ENCODE results near the gene PSEN1. TPM values are rescaled to one million over a fixed set of nuclear protein-coding genes. Genes with fewer than 3 reads are reported as not detected.
"Not testable (repeated sequence)": the region's sequence is repeated elsewhere in the genome, so short reads cannot be mapped to it uniquely, and the experiment has no call there.

The PSEN1 gene
- total RNA-seq, 3 donors from 2014 or later: 93.8 to 147 (median 100.0) TPM

DNA sequence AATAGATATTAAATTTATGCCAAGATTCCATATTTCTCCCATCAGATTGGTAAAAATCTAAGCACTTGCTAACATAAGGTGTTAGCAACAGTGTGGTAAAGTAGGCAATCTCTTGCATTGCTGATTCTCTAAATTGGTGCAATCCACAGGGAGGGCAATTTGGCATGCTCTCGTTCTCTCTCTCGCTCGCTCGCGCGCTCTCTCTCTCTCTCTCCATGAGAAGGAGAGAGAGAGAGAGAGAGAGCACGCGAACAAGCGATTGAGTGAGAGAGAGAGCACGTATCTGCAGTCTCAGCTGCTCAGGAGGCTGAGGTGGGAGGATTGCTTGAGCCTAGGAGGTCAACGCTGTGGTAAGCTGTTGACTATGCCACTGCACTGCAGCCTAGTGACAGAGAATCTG is 25.9 kb downstream of the PSEN1 start:
- TF ChIP-seq, protein P1, sequence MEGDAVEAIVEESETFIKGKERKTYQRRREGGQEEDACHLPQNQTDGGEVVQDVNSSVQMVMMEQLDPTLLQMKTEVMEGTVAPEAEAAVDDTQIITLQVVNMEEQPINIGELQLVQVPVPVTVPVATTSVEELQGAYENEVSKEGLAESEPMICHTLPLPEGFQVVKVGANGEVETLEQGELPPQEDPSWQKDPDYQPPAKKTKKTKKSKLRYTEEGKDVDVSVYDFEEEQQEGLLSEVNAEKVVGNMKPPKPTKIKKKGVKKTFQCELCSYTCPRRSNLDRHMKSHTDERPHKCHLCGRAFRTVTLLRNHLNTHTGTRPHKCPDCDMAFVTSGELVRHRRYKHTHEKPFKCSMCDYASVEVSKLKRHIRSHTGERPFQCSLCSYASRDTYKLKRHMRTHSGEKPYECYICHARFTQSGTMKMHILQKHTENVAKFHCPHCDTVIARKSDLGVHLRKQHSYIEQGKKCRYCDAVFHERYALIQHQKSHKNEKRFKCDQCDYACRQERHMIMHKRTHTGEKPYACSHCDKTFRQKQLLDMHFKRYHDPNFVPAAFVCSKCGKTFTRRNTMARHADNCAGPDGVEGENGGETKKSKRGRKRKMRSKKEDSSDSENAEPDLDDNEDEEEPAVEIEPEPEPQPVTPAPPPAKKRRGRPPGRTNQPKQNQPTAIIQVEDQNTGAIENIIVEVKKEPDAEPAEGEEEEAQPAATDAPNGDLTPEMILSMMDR (IDR thresholded peaks at IDR 0.05): no peak
- H3K9me3 ChIP-seq: no peaks in the 10 kb centered on the region
- no peaks in the 10 kb centered on the region for H3K36me3 ChIP-seq (ENCODE audit: low read depth)
- intact Hi-C loops (cut with DNase I, micrococcal nuclease): no loop called here
- H3K4me1 ChIP-seq (ENCODE audit: low read depth): no peaks in the 10 kb centered on the region
- DNase-seq (no peak), ATAC-seq (no peak)
- H3K4me3 ChIP-seq: no peak overlapping the region

DNA sequence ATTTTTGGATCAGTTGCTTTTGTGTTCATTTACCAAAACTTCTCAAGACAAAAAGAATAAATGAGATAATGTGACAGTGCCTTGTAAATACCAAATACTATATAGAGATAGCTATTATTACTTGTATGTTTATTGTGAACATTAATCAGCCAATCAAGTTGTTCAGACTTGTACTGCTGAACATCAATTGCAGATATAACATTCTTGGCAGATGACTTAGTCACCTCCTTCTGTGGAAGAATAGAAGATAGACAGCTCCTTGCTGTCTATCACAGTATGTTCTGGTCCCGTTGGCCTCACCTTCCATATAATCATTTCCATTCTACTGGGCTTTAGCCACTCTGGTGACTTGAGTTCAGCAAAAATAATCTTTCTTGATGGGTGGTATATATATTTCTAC is 30.1 kb downstream of the PSEN1 start:
- Histone ChIP-seq H3K9me3 (no peaks in the 10 kb centered on the region), H3K4me1 (ENCODE audit: low read depth) (no peaks in the 10 kb centered on the region), H3K4me3 (no peak overlapping the region), H3K36me3 (ENCODE audit: low read depth) (peaks cover 9% of the 10 kb centered on the region)
- intact Hi-C loops (cut with DNase I, micrococcal nuclease): no loop called here
- DNase-seq (no peak), ATAC-seq (no peak)
- TF ChIP-seq, protein P1 (IDR thresholded peaks at IDR 0.05): no peak

DNA sequence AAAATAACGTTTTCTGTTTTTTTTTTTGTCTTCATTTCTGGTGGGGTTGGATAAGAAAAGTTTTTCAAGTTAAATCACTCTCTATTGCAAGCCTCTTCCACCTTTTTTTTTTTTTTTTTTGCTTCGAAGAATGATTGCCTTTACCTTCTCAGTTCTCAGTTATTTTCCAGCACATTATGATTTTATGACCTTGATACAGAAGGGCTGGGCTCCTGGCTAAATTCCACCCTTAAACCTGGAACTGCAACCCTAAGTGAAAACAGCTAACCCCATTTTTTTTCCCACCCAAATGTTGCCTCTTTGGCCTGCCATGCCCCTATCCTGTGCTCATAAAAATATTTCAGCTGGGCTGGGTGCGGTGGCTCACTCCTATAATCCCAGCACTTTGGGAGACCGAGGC is 31.4 kb downstream of the PSEN1 start:
- Histone ChIP-seq H3K4me1 (ENCODE audit: low read depth) (no peaks in the 10 kb centered on the region), H3K4me3 (no peak overlapping the region), H3K9me3 (no peaks in the 10 kb centered on the region), H3K36me3 (ENCODE audit: low read depth) (peaks cover 13% of the 10 kb centered on the region)
- ATAC-seq: peak; percentile 72
- DNase-seq: peak in 1 of 3 donors; percentile 50
- intact Hi-C loops (cut with DNase I, micrococcal nuclease): no loop called here
- TF ChIP-seq, protein P1 (IDR thresholded peaks at IDR 0.05): no peak

DNA sequence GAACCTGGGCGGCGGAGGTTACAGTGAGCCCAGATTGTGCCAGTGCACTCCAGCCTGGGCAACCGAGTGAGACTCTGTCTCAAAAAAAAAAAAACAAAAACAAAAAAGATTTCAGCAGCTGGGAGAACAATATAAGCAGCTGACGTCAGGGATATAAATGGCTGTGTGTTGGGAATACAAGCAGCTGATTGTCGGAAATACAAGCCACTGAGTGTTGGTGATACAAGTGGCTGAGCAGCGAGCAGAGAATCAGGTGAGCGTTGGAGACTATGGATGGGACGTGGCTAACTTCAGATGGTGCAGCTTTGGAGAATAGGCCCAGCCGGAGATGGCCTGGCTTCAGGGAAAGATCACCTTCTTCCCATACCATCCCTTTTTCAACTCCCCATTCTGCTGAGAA is 32.0 kb downstream of the PSEN1 start:
- TF ChIP-seq, protein P1 (IDR thresholded peaks at IDR 0.05): no peak
- Histone ChIP-seq H3K4me3 (no peak overlapping the region), H3K36me3 (ENCODE audit: low read depth) (peaks cover 13% of the 10 kb centered on the region), H3K9me3 (no peaks in the 10 kb centered on the region), H3K4me1 (ENCODE audit: low read depth) (no peaks in the 10 kb centered on the region)
- ATAC-seq (peak; percentile 11), DNase-seq (peak in 1 of 3 donors; percentile 3)
- intact Hi-C loops (cut with DNase I, micrococcal nuclease): no loop called here

DNA sequence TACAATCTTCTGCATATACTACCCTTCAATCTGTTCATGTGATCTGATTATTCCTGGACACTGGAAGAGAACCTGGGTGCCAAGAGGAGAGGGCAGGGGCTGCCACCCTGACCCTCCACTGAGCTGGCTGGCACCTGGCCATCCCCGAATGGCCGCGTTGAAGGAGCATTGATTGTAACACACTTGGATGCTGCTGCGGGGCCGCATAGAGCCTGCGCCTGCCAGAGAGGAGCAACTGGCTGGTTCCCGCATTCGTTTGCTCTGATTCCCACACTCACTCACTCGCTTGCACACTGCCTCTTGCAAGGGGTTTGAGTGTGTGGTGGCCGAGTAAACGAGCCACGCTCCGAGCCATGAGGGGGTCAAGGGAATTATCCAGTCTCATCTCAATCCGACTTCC is 32.4 kb downstream of the PSEN1 start:
- ATAC-seq: no peak
- H3K9me3 ChIP-seq: no peaks in the 10 kb centered on the region
- intact Hi-C loops (cut with DNase I, micrococcal nuclease): no loop called here
- DNase-seq: no peak
- H3K4me3 ChIP-seq: no peak overlapping the region
- peaks cover 15% of the 10 kb centered on the region for H3K36me3 ChIP-seq (ENCODE audit: low read depth)
- TF ChIP-seq, protein P1 (IDR thresholded peaks at IDR 0.05): no peak
- no peaks in the 10 kb centered on the region for H3K4me1 ChIP-seq (ENCODE audit: low read depth)

DNA sequence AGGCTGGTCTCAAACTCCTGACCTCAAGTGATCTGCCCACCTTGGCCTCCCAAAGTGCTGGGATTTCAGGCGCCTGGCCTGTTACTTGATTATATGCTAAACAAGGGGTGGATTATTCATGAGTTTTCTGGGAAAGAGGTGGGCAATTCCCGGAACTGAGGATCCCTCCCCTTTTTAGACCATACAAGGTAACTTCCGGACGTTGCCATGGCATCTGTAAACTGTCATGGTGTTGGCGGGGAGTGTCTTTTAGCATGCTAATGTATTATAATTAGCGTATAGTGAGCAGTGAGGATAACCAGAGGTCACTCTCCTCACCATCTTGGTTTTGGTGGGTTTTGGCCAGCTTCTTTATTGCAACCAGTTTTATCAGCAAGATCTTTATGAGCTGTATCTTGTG is 33.5 kb downstream of the PSEN1 start:
- not testable (repeated sequence) for H3K9me3 ChIP-seq; H3K4me3 ChIP-seq; DNase-seq; ATAC-seq; H3K4me1 ChIP-seq (ENCODE audit: low read depth)
- intact Hi-C loops (cut with DNase I, micrococcal nuclease): loop anchor here in 1 of 2 donors (10.0 kb wide), 1 partner anchor 305 kb away; no protein-coding TSS in a partner anchor
- peaks cover 26% of the 10 kb centered on the region for H3K36me3 ChIP-seq (ENCODE audit: low read depth)

Measured in mucosa of descending colon (tissue), 3 donors.